GM06990 (cell line): Measurements from ENCODE around the gene CFP.

Experiments used
- DNase-seq: peaks from one replicate; pipeline ENCODE4 v3.0.0-alpha.2; 2011; ENCODE audit not compliant: insufficient read length; ENCODE audit errors: extremely low read depth
- H3K27me3 ChIP-seq: replicated peaks from 2 replicates; pipeline ENCODE4 v1.6.0; 2011; ENCODE audit warnings: low read length; ENCODE audit not compliant: control insufficient read depth, insufficient read depth
- H3K36me3 ChIP-seq: 2 replicates; pipeline ENCODE4 v1.5.1; 2011; ENCODE audit warnings: low read length; ENCODE audit not compliant: control insufficient read depth, insufficient read depth
- H3K4me3 ChIP-seq: replicated peaks from 2 replicates; pipeline ENCODE4 v1.5.1; 2011; ENCODE audit warnings: low read depth, mild to moderate bottlenecking, control low read depth, low read length
- TF ChIP-seq, protein P1 (sequence below): IDR thresholded peaks from 2 replicates; pipeline ENCODE4 v1.5.1; 2011; ENCODE audit warnings: low read length, control low read depth, mild to moderate bottlenecking, inconsistent platforms; ENCODE audit not compliant: insufficient read depth, poor library complexity, severe bottlenecking

Gene CFP

DNA sequence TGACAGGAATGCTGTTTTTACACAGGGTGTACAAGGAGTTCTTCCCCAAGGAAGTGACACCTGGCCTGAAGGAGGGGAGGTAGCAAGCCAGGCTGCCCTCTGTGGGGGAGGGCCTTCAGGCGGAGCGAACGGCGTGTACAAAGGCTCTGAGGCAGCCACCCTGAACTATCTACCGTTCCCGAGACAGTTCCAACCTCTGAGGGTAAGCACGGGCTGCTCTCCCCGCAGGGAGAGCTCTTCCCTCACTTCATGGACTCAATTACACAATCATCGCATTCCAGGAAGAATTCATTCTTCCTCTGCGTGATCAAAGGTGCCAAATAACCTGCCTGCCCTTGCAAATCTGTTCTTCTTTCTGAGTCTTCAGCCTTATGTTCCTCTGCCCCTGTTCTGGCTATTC, 15.8 kb upstream of the CFP start:
- Histone ChIP-seq H3K27me3 (no peaks in the 10 kb centered on the region), H3K4me3 (no peak overlapping the region), H3K36me3 (no peaks in the 10 kb centered on the region; the same call in none of the 2 replicates)
- no peak for DNase-seq
- TF ChIP-seq, protein P1, sequence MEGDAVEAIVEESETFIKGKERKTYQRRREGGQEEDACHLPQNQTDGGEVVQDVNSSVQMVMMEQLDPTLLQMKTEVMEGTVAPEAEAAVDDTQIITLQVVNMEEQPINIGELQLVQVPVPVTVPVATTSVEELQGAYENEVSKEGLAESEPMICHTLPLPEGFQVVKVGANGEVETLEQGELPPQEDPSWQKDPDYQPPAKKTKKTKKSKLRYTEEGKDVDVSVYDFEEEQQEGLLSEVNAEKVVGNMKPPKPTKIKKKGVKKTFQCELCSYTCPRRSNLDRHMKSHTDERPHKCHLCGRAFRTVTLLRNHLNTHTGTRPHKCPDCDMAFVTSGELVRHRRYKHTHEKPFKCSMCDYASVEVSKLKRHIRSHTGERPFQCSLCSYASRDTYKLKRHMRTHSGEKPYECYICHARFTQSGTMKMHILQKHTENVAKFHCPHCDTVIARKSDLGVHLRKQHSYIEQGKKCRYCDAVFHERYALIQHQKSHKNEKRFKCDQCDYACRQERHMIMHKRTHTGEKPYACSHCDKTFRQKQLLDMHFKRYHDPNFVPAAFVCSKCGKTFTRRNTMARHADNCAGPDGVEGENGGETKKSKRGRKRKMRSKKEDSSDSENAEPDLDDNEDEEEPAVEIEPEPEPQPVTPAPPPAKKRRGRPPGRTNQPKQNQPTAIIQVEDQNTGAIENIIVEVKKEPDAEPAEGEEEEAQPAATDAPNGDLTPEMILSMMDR, result no peak

DNA sequence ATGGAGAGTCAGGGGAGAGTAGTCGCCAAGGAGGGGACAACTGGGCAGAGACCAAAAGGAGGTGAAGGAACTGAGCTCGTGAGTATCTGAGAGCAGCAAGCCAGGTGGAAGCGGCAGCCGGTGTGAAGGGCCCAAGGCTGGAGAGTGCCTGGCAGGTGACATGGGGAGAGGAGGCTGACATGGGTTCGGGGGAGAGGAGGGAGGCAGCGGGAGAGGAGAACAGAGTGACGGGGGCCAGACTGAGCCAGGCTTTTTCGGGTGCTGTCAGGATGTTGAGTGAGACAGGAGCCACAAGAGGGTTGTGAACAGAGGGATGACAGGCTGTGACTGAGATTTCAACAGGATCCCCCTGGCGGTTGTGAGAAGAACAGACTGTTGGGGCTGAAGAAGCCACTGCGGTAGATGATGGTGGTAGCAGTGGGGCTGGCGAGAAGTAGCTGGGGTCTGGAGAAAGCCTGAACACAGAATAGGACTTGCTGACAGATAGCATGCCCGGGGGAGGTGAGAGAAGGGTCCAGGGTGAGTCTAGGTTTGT, 14.9 kb upstream of the CFP start:
- no peak for DNase-seq
- Histone ChIP-seq H3K36me3 (no peaks in the 10 kb centered on the region; the same call in none of the 2 replicates), H3K27me3 (no peaks in the 10 kb centered on the region), H3K4me3 (no peak overlapping the region)
- TF ChIP-seq, protein P1, result peak; percentile 56

DNA sequence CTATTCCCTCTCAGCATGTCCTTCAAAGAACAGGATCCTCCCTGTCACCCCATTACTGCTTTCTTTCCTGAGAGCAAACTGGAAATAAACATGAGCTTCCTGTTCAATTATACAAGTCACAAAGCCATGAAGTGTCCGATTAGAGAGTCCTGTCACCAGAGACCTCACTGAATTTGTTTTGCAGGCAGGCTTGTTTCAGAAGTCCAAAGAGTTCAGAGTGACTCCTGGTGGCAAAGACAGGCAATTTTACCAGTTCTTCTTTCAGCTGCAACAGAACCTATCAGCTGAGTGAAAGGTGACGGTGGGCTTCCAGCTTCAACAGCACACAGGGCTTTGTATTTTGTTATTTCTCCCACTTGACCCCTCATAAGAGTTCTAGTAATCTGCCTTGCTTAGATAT, 14.2 kb upstream of the CFP start:
- no peak for DNase-seq
- TF ChIP-seq, protein P1, result peak; percentile 28
- H3K4me3 ChIP-seq, result no peak overlapping the region
- no peaks in the 10 kb centered on the region; the same call in none of the 2 replicates for H3K36me3 ChIP-seq
- H3K27me3 ChIP-seq, result no peaks in the 10 kb centered on the region

DNA sequence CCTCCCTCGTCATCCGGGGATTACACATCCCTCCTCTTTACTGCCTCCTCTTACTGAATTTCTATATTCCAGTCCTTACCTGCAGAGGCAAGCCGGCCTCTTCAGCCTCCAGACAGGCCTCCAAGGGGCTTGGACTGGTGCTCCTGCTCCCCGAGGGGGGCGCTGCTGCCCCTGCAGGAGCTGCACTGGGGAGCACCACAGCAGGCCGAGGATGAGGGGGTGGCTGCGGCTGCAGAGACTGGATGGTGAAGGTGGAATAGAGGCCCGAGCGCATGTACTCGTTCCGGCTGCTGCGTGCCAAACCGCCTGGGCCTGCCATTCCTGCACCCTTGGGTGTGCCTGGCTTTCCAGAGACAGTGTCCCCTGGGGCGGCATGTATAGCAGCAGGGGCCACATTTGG, 9.1 kb upstream of the CFP start:
- Histone ChIP-seq H3K4me3 (no peak overlapping the region), H3K27me3 (no peaks in the 10 kb centered on the region), H3K36me3 (no peaks in the 10 kb centered on the region; the same call in none of the 2 replicates)
- no peak for DNase-seq
- TF ChIP-seq, protein P1, result no peak

DNA sequence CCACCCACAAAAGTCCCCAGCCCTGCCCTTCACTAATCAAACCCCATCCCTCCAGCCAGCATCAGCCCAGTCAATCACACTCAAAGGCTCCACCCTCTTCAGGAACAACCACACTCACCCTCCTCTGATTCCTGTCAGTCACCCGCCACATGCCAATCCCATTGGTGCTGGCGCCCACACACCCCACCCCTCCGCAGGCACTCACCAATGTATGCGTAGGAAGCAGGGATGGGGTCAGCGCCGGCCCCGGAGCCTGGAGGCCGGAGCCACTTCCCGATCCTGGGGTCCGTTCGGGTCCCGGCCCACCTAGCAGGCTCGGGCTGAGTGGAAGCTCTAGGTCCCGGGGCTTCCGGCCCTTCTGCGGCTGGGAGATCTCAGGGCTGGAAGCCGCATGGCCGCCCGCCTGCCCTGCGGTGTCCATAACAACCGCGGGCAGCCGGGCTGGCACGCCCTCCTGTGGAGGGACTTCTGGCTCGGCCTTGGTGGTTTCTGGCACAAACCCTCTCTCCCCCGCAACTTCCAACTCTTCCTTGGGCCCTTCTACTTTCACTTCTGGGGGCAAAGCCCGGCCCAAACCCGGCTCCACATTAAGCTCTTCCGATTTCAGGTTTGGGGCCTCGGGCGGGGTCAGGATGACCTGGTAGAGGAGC, 7.9 kb upstream of the CFP start:
- TF ChIP-seq, protein P1, result no peak
- DNase-seq, result peak; percentile 65
- Histone ChIP-seq H3K36me3 (no peaks in the 10 kb centered on the region; the same call in none of the 2 replicates), H3K4me3 (no peak overlapping the region), H3K27me3 (no peaks in the 10 kb centered on the region)
